Liver (tissue), 9 donors: ENCODE data around the gene ABCA12. TPM values are rescaled to one million over a fixed set of nuclear protein-coding genes. Genes with fewer than 3 reads are reported as not detected.
"Not testable (repeated sequence)": the region's sequence is repeated elsewhere in the genome, so short reads cannot be mapped to it uniquely, and the experiment has no call there.

Experiments
- DNase-seq: peaks from one replicate; pipeline ENCODE4 v3.0.0-alpha.2; 2017; ENCODE audit warnings: low spot score
- H3K27ac ChIP-seq, 2 donors: one replicate each; pipeline ENCODE4 v1.7.0; 2013; ENCODE audit warnings: inconsistent platforms in 2 of 2, low read length in 2 of 2, control low read depth in 1 of 2, low read depth in 1 of 2, mild to moderate bottlenecking in 1 of 2
- H3K27me3 ChIP-seq, 4 donors: one replicate each; pipeline versions ENCODE4 v1.6.1 to v1.7.0; 2013; ENCODE audit warnings: low read length in 3 of 4, inconsistent platforms in 1 of 4, mild to moderate bottlenecking in 1 of 4, moderate library complexity in 1 of 4; ENCODE audit not compliant: control insufficient read depth in 4 of 4, insufficient read depth in 4 of 4
- H3K36me3 ChIP-seq, 4 donors: one replicate each; pipeline versions ENCODE4 v1.6.1 to v1.7.0; 2013; ENCODE audit warnings: low read length in 3 of 4, mild to moderate bottlenecking in 3 of 4, low read depth in 1 of 4, moderate library complexity in 1 of 4; ENCODE audit not compliant: control insufficient read depth in 4 of 4, insufficient read depth in 3 of 4
- H3K4me1 ChIP-seq, 4 donors: one replicate each; pipeline versions ENCODE4 v1.6.1 to v1.7.0; 2013; ENCODE audit warnings: low read length in 3 of 4, mild to moderate bottlenecking in 3 of 4, moderate library complexity in 1 of 4; ENCODE audit not compliant: control insufficient read depth in 4 of 4, insufficient read depth in 4 of 4
- H3K4me3 ChIP-seq, 3 donors: one replicate each; pipeline versions ENCODE4 v1.6.1 to v1.7.0; 2013; ENCODE audit warnings: low read length in 3 of 3, control low read depth in 1 of 3, low read depth in 1 of 3, mild to moderate bottlenecking in 1 of 3
- H3K9ac ChIP-seq, 2 donors: one replicate each; pipeline ENCODE4 v1.7.0; 2013; ENCODE audit warnings: low read length in 2 of 2, mild to moderate bottlenecking in 2 of 2, moderate library complexity in 2 of 2, control low read depth in 1 of 2, low read depth in 1 of 2
- H3K9me3 ChIP-seq, 4 donors: one replicate each; pipeline versions ENCODE4 v1.6.1 to v1.7.0; 2013; ENCODE audit warnings: low read length in 3 of 4; ENCODE audit not compliant: control insufficient read depth in 4 of 4
- EGR1 ChIP-seq, 2 donors: IDR thresholded peaks; 2 replicates each; pipeline ENCODE4 v1.6.1; 2016 to 2018; ENCODE audit warnings: antibody characterized with exemption in 2 of 2, low read depth in 2 of 2
- FOXA1 ChIP-seq: IDR thresholded peaks from 2 replicates; pipeline ENCODE4 v1.6.1; 2016; ENCODE audit warnings: antibody characterized with exemption
- FOXA2 ChIP-seq: IDR thresholded peaks from 2 replicates; pipeline ENCODE4 v1.6.1; 2016; ENCODE audit warnings: antibody characterized with exemption
- GABPA ChIP-seq, 2 donors: IDR thresholded peaks in 1 of 2; conservative IDR thresholded peaks in 1 of 2; 2 replicates each; pipeline ENCODE4 v1.6.1; 2016; ENCODE audit warnings: antibody characterized with exemption in 2 of 2, mild to moderate bottlenecking in 1 of 2, moderate library complexity in 1 of 2
- HNF4A ChIP-seq, 2 donors: conservative IDR thresholded peaks; 2 replicates each; pipeline ENCODE4 v1.6.1; 2016; ENCODE audit warnings: antibody characterized with exemption in 2 of 2, mild to moderate bottlenecking in 2 of 2
- HNF4G ChIP-seq: IDR thresholded peaks from 2 replicates; pipeline ENCODE4 v1.6.1; 2016; ENCODE audit warnings: antibody characterized with exemption
- JUND ChIP-seq, 2 donors: IDR thresholded peaks; 2 replicates each; pipeline ENCODE4 v1.6.1; 2016; ENCODE audit warnings: antibody characterized with exemption in 2 of 2
- NR2F2 ChIP-seq: IDR thresholded peaks from 2 replicates; pipeline ENCODE4 v1.6.1; 2016; ENCODE audit warnings: antibody characterized with exemption
- RAD21 ChIP-seq, 2 donors: IDR thresholded peaks; 2 replicates each; pipeline ENCODE4 v1.6.1; 2016; ENCODE audit warnings: antibody characterized with exemption in 2 of 2, mild to moderate bottlenecking in 2 of 2
- RXRA ChIP-seq, 2 donors: IDR thresholded peaks; 2 replicates each; pipeline ENCODE4 v1.6.1; 2017 to 2018; ENCODE audit warnings: antibody characterized with exemption in 2 of 2, mild to moderate bottlenecking in 1 of 2
- SP1 ChIP-seq: IDR thresholded peaks from 2 replicates; pipeline ENCODE4 v1.6.1; 2018; ENCODE audit warnings: antibody characterized with exemption, mild to moderate bottlenecking
- TAF1 ChIP-seq: conservative IDR thresholded peaks from 2 replicates; pipeline ENCODE4 v1.6.1; 2016; ENCODE audit warnings: antibody characterized with exemption, mild to moderate bottlenecking
- YY1 ChIP-seq: IDR thresholded peaks from 2 replicates; pipeline ENCODE4 v1.6.1; 2016; ENCODE audit warnings: antibody characterized with exemption, mild to moderate bottlenecking
- WGBS: extraction: QIAGEN DNeasy Blood & Tissue Kit; methylation state at CpG from one replicate; pipeline ENCODE4 v1.1.7; 2013; 5-methylcytosine and 5-hydroxymethylcytosine counted together
- polyA plus RNA-seq, 2 donors: library from polyadenylated mRNA; stranded (reverse) in 1 of 2; unstranded in 1 of 2; fragments of 200-250 nt in 1 of 2; fragments of >200 nt in 1 of 2; fragmentation: Nextera tagmentation in 1 of 2; extraction: Ambion mirVana in 1 of 2; gene quantifications; one replicate each; pipeline versions ENCODE4 v1.2.1 to v1.2.3, GENCODE V29; 2013 to 2015
- total RNA-seq, 2 donors: library from RNA; depleted of rRNA; stranded (reverse); fragments of >200 nt; gene quantifications; one replicate each; pipeline ENCODE4 v1.2.3, GENCODE V29; 2014
- TF ChIP-seq, protein P1 (sequence below): IDR thresholded peaks from 2 replicates; pipeline ENCODE4 v1.6.1; 2016; ENCODE audit warnings: antibody characterized with exemption, mild to moderate bottlenecking
- TF ChIP-seq, protein P2 (sequence below): IDR thresholded peaks from 2 replicates; pipeline ENCODE4 v1.6.1; 2016; ENCODE audit warnings: antibody characterized with exemption
- TF ChIP-seq, protein P3 (sequence below): IDR thresholded peaks from 2 replicates; pipeline ENCODE4 v1.6.1; 2016; ENCODE audit warnings: antibody characterized with exemption
- TF ChIP-seq, protein P4 (sequence below): IDR thresholded peaks from 2 replicates; pipeline ENCODE4 v1.6.1; 2016; ENCODE audit warnings: antibody characterized with exemption
- TF ChIP-seq, protein P5 (sequence below): fragments of 150-350 bp; IDR thresholded peaks from 2 replicates; pipeline ENCODE4 v1.5.1; 2017; ENCODE audit warnings: improper control_type of control experiment, low read depth, low read length; ENCODE audit not compliant: missing input control
- donor health status: healthy.
- donor health status: healthy.
- donor health status: healthy.
- donor health status: healthy.
- donor health status: healthy.

ABCA12 gene
- total and polyA plus RNA-seq, 4 donors, result 0.03 TPM; not detected in 3

DNA sequence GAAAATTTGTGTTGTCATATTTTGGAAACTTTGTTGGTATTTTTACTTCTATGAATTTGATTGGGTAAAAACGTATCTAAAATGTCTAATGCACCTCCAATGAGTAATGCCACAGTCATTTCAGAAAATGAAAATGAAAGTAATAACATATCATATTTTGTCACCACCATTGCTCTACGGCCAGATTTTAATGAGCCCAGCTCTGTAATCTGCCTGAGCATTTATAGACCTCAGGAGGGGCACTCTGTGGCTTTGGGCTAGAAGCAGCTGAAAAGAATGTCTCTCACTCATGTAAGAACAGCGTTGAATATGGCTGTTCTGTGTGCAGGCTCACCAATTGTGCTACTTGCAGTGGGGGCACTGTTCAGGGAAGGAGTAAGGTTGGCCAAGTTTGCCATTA is 32.7 kb upstream of the ABCA12 start:
- H3K4me3 ChIP-seq, result peak overlapping the region in 1 of 3 donors; percentile 49
- H3K36me3 ChIP-seq, result no peaks in the 10 kb centered on the region
- H3K9me3 ChIP-seq, result no peaks in the 10 kb centered on the region
- no peak overlapping the region for H3K27ac ChIP-seq
- H3K9ac ChIP-seq, result no peak overlapping the region
- 34% methylated on average over 3 of the region's 3 CpGs for WGBS
- DNase-seq, result no peak
- no peaks in the 10 kb centered on the region for H3K4me1 ChIP-seq
- TF ChIP-seq, protein P1, sequence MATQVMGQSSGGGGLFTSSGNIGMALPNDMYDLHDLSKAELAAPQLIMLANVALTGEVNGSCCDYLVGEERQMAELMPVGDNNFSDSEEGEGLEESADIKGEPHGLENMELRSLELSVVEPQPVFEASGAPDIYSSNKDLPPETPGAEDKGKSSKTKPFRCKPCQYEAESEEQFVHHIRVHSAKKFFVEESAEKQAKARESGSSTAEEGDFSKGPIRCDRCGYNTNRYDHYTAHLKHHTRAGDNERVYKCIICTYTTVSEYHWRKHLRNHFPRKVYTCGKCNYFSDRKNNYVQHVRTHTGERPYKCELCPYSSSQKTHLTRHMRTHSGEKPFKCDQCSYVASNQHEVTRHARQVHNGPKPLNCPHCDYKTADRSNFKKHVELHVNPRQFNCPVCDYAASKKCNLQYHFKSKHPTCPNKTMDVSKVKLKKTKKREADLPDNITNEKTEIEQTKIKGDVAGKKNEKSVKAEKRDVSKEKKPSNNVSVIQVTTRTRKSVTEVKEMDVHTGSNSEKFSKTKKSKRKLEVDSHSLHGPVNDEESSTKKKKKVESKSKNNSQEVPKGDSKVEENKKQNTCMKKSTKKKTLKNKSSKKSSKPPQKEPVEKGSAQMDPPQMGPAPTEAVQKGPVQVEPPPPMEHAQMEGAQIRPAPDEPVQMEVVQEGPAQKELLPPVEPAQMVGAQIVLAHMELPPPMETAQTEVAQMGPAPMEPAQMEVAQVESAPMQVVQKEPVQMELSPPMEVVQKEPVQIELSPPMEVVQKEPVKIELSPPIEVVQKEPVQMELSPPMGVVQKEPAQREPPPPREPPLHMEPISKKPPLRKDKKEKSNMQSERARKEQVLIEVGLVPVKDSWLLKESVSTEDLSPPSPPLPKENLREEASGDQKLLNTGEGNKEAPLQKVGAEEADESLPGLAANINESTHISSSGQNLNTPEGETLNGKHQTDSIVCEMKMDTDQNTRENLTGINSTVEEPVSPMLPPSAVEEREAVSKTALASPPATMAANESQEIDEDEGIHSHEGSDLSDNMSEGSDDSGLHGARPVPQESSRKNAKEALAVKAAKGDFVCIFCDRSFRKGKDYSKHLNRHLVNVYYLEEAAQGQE, result no peak
- no peak for TF ChIP-seq GABPA (IDR thresholded peaks at IDR 0.05 in 1 of 2, conservative IDR thresholded peaks at IDR 0.05 in 1 of 2)
- no peak for TF ChIP-seq HNF4G
- TF ChIP-seq RXRA (IDR thresholded peaks at IDR 0.05), result no peak
- TF ChIP-seq RAD21 (IDR thresholded peaks at IDR 0.05), result no peak
- TF ChIP-seq FOXA2, result no peak
- no peak for TF ChIP-seq NR2F2
- TF ChIP-seq HNF4A (conservative IDR thresholded peaks at IDR 0.05), result no peak
- TF ChIP-seq, protein P2, sequence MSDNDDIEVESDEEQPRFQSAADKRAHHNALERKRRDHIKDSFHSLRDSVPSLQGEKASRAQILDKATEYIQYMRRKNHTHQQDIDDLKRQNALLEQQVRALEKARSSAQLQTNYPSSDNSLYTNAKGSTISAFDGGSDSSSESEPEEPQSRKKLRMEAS, result no peak
- TF ChIP-seq SP1, result no peak
- no peak for TF ChIP-seq EGR1 (IDR thresholded peaks at IDR 0.05; ENCODE audit: low read depth in 2 of 2)
- TF ChIP-seq, protein P3, sequence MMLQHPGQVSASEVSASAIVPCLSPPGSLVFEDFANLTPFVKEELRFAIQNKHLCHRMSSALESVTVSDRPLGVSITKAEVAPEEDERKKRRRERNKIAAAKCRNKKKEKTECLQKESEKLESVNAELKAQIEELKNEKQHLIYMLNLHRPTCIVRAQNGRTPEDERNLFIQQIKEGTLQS, result no peak
- no peak for TF ChIP-seq TAF1
- TF ChIP-seq, protein P4, sequence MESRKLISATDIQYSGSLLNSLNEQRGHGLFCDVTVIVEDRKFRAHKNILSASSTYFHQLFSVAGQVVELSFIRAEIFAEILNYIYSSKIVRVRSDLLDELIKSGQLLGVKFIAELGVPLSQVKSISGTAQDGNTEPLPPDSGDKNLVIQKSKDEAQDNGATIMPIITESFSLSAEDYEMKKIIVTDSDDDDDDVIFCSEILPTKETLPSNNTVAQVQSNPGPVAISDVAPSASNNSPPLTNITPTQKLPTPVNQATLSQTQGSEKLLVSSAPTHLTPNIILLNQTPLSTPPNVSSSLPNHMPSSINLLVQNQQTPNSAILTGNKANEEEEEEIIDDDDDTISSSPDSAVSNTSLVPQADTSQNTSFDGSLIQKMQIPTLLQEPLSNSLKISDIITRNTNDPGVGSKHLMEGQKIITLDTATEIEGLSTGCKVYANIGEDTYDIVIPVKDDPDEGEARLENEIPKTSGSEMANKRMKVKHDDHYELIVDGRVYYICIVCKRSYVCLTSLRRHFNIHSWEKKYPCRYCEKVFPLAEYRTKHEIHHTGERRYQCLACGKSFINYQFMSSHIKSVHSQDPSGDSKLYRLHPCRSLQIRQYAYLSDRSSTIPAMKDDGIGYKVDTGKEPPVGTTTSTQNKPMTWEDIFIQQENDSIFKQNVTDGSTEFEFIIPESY, result no peak
- no peak for TF ChIP-seq JUND (IDR thresholded peaks at IDR 0.05)
- TF ChIP-seq FOXA1, result no peak
- no peak for TF ChIP-seq YY1
- TF ChIP-seq, protein P5, sequence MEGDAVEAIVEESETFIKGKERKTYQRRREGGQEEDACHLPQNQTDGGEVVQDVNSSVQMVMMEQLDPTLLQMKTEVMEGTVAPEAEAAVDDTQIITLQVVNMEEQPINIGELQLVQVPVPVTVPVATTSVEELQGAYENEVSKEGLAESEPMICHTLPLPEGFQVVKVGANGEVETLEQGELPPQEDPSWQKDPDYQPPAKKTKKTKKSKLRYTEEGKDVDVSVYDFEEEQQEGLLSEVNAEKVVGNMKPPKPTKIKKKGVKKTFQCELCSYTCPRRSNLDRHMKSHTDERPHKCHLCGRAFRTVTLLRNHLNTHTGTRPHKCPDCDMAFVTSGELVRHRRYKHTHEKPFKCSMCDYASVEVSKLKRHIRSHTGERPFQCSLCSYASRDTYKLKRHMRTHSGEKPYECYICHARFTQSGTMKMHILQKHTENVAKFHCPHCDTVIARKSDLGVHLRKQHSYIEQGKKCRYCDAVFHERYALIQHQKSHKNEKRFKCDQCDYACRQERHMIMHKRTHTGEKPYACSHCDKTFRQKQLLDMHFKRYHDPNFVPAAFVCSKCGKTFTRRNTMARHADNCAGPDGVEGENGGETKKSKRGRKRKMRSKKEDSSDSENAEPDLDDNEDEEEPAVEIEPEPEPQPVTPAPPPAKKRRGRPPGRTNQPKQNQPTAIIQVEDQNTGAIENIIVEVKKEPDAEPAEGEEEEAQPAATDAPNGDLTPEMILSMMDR, result no peak
- H3K27me3 ChIP-seq, result no peaks in the 10 kb centered on the region

DNA sequence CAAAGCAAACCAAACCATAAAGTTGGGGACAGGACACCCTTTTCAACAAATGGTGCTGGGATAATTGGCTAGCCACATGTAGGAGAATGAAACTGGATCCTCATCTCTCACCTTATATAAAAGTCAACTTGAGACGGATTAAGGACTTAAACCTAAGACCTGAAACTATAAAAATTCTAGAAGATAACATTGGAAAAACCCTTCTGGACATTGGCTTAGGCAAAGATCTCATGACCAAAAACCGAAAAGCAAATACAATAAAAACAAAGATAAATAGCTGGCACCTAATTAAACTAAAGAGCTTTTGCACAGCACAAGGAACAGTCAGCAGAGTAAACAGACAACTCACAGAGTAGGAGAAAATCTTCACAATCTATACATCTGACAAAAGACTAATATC is 28.1 kb upstream of the ABCA12 start:
- H3K27ac ChIP-seq, H3K9me3 ChIP-seq, DNase-seq, H3K4me3 ChIP-seq, H3K4me1 ChIP-seq, H3K36me3 ChIP-seq, H3K27me3 ChIP-seq, H3K9ac ChIP-seq: not testable (repeated sequence)
- 55% methylated on average over 2 of the region's 2 CpGs for WGBS

DNA sequence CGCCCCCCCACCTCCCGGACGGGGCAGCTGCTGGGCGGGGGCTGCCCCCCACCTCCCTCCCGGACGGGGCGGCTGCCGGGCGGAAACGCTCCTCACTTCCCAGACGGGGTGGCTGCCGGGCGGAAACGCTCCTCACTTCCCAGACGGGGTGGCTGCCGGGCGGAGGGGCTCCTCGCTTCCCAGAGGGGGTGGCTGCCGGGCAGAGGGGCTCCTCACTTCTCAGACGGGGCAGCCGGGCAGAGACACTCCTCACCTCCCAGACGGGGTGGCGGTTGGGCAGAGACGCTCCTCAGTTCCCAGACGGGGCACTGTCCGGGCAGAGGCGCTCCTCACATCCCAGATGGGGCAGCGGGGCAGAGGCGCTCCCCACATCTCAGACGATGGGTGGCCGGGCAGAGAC is 24.9 kb upstream of the ABCA12 start:
- not testable (repeated sequence) for H3K27me3 ChIP-seq, H3K27ac ChIP-seq, H3K4me3 ChIP-seq, H3K4me1 ChIP-seq, H3K36me3 ChIP-seq, H3K9ac ChIP-seq, DNase-seq, H3K9me3 ChIP-seq
- 94% methylated on average over 31 of the region's 31 CpGs for WGBS
